ENCODE measurements around the gene TPTE2.
"Not testable (repeated sequence)": the region's sequence is repeated elsewhere in the genome, so short reads cannot be mapped to it uniquely, and the experiment has no call there.

The TPTE2 gene

DNA sequence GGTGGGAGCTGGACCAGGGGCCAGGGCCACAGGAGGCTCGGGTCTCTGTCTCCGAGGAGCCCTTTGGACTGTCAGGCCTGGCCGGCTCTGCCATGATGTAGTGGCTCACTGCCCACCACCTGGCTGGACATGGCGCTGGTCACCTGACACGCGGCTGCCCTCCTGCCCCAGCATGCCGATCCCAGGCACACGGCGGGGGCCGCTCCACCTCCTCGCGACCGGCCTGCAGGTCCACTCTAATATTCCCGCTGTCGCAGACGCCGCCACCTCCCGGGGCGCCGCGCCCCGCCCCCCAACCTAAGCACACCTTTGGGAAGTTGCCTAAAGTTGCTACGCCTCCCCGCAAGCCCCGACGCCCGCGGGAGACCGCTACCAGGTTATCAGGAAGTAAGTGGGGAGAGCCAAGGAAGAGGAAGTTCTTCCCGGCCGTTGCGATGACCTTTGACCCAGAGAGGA lies at the start of gene TPTE2:
Gene TPTE2, minus strand, starts transcription at position 406 of the 456 bp plus-strand sequence. CDS start 58,298 bp downstream, outside the sequence.
- DNase-seq (ENCODE audit: low read depth in 2 of 2), result not testable (repeated sequence)

DNA sequence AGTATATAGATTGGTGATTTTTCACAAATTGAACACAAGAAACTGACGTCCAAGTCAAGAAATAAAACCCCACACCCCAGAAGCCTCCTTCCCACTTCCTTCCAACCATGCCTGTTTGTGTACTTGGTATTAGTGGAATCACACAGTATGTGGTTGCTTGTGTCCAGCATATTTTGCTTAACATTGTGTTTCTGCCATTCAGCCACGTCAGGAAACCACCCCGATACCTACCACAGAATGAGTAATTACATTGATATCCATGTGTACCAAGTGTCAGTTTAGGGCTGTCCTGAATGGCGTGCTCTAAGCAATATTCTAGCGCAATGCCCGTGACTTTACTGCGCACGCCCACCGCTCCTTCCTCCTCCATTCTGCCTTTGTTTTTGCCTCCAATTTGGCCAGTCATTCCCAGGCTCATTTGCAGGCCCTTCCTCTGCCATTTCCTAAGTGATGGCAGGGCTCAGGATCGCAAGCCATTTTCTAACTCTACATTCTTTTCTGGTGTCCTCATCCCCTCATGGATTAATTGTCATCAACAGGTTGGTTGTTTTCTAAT lies 46.3 kb upstream of the TPTE2 start:
- no peak for DNase-seq (ENCODE audit: low read depth in 2 of 2)

DNA sequence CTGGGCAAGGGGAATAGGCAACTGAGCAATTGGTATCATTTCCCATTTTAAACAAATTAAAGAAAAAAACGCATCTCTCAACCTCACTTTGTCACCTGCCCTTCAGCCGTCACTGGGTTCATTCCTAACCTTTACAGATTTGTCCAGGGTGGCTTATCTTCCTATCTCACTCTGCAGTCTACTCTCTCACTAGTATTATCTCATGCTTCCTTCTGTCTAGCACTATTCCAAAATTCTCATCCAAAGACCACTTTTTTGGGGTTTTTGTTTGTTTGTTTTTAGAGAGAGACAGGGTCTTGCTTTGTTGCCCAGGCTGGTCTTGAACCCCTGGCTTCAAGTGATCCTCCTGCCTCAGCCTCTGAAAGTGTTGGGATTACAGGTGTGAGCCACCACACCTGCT lies 45.4 kb upstream of the TPTE2 start:
- DNase-seq (ENCODE audit: low read depth in 2 of 2), result no peak

DNA sequence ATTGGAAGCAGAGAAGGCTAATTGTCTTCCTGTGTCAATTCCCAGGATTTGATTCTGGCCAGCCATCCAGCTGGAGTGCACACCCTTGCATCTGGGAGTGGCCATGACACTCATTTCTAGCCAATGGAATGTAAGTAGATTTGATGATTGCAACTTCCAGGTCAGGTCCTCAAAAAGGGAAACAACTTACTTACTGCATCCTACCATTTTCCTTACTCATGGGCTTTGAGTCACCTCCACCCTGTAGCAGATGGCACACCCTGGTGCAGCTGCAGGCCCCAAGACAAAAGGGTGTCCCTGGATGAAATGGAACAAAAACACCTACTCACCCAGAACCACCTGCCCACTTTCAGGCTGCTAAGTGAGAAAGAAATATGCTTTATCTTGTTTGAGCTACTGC lies 44.8 kb upstream of the TPTE2 start:
- DNase-seq (ENCODE audit: low read depth in 2 of 2), result no peak

DNA sequence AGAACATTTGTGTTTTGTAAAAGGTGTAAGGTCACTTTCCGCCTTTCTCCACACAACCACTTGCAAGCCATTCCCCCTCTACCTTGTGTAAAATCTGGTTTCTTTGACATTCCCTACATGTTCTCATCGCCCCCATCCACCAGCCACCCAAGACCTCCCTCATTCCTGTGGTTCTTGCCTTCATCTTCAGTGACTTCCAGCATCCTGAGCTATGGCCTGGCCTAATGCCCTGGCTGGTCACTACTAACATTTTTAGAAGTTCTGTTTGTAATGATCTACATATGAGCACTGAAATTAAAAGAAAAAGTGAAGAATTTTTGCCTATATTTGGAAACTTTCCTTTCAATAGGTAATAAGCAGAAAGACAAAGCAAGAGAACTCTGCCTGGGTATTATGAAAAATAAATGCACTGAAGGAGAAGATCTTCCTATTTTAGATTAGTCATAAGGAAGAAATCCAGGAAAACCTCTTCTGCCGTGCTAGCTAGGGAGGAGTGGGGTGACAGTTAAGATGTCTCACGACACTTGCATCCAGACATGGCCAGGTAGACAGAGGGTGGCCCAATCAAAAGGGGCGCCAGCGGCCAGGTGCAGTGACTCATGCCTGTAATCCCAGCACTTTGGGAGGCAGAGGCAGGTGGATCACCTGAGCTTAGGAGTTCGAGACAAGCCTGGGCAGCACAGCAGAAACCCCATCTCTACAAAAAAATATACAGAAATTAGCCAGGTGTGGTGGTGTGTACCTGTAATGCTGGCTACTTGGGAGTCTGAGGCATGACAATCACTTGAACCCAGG lies 44.0 kb upstream of the TPTE2 start:
- DNase-seq (ENCODE audit: low read depth in 2 of 2), result no peak

DNA sequence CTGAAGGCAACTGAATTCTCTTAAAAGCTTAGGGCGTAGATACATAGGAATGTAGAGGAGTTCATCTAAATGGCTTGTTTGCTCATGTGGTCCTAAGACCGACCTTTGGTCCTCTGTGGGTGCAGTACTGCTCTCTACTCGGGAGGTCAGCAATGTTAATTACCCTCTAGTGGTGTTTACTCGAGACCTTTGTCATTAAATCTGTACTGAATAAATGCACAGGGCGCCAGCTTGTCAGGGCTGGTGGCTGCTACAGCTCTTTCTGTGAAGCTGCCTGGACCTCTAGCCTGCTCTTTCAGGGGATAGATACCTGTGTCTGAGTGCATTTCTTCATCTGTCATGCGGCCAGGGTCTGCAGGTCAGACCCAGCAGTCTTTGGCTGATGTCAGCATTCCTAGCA lies 43.0 kb upstream of the TPTE2 start:
- DNase-seq (ENCODE audit: low read depth in 2 of 2), result no peak

DNA sequence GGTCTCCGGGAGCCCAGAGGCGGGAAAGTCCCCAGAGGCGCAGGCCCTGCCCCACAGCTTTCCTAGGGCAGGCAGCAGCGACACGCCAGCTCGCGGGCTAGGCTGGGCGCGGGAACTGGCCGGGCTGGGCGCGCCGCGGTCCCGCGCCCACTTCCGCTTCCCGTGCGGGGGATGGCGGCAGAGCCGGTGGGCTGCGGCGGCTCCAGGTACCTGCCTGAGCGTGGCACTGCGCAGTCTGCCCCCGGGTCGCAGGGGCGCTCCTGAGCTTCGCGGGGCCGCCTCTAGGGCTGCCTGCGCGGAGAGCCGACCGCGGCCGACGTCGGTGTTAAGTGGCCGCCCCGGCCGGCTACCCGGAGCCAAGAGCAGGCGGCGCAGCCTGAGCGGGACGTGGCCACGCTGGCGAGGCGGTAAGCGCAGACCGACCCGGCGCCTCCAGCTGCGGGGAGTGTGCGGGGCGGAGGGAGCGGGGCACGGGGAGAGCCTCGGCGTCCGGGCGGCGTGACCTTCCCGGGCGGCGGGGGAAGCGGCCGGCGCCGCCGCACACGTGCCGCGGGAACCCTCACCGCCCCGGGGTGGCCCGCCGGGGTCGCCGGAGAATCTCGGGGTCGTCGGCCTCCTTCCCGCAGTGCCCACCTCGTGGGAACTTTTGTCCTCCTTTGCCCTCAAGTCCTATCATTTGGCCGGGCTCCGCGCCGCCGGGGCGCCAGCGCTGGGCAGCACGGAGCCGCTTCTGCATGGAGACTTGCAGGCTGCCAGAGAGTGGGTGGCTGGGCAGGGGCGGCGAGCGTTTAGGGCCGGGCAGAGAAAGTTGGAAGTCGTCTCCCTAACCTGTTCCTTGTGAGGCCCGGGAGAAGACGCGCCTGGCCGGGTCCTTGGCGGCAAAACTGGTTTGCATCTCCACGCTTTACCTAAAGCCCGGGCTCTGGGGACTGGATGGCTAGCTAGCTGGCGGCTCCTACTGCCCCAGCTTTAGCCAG lies 40.7 kb upstream of the TPTE2 start:
- no peak for DNase-seq (ENCODE audit: low read depth in 2 of 2)

DNA sequence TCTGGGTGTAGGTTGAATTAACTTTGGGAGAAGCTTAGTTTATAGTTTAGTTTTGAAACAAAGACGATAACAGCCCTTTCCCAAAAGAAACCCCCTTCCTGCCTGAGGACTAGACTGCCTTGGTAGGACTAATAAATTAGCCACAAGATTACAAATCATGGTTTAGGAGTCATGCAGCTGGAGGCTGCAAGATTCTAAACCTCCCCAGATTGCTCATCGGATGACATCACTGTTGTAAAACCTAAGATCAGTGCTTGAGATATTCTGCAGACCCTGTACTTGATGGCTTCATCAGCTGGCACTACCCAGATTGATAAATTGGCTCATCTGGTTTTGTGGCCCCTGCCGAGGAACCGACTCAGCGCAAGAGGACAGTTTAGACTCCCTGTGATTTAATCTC lies 36.2 kb upstream of the TPTE2 start:
- DNase-seq (ENCODE audit: low read depth in 2 of 2), result no peak

DNA sequence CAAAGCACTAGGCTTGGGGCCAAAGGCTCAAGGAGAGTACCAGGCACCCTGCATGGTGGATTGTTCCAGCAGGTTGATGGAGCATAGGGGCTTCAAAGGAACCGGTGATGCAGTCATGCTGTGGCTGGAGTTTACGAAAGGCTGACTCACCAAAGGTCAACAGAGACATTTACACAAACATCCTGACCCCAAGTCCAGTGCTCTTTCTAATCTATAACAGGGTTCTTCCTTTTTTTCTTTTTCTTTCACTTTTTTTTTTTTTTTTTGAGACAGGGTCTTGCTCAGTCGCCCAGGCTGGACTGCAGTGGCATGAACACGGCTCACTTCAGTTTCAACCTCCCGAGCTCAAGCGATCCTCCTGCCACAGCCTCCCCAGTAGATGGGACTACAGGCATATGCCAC lies 35.6 kb upstream of the TPTE2 start:
- DNase-seq (ENCODE audit: low read depth in 2 of 2), result no peak

DNA sequence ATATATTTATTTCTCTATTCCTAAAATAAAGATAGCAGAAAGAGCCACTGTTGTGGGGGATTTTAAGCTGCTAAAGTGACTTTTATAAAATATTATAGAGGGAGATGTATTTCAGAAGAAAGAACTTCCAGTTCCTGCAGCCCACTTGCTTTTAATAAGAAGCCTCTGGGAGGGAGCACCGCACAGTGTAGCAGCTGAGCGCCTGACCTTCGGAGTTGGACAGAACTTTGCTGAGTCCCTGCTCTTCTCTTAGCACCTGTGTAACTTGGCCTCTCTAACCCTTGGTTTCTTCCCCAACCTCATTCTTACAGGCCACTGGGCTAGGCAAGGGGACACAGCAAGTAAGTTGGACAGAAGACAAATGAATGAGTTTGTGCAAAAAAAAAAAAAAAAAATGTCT lies 34.8 kb upstream of the TPTE2 start:
- DNase-seq (ENCODE audit: low read depth in 2 of 2), result no peak

DNA sequence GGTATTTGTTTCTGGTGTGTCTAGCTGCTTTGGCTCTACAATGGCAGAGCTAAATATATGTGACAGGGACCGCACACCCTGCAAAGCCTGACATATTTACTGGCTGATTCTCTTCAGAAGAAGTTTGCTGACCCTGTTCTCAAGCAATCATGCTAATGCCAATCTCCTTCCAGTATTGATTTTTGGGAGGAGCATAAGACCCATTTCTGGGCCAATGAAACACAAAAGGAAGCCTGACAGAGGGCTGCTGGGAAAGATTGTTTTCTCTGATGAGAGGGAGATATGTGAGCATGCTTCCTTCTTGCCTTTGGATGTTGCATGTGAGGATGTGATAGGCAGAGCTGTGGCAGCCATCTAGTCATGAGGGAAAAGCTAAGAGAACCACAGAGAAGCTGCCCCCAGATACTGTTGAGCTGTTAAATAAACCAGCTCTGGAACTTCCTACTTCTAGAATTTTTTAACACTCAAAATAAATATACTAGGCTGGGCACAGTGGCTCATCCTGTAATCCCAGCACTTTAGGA lies 31.4 kb upstream of the TPTE2 start:
- no peak for DNase-seq (ENCODE audit: low read depth in 2 of 2)

DNA sequence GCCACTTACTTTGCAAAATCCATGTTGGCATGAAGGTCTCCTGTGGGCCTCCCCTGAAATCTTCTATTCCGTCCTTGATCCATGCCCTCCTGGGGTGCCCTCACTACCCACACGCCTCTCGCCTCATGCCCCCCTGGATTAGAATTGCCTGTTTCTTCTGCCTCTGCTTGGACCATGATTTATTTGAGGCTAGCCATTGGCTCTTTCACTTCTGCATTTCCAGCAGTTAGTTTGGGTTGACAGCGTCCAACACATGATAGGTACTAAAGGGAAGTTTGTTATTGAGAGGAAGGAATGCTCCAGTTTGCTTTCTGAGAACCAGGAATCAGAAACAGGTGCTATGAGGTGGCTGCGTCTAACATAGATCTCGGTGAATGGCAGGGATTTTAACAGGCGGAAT lies 30.5 kb upstream of the TPTE2 start:
- DNase-seq (ENCODE audit: low read depth in 2 of 2), result no peak

DNA sequence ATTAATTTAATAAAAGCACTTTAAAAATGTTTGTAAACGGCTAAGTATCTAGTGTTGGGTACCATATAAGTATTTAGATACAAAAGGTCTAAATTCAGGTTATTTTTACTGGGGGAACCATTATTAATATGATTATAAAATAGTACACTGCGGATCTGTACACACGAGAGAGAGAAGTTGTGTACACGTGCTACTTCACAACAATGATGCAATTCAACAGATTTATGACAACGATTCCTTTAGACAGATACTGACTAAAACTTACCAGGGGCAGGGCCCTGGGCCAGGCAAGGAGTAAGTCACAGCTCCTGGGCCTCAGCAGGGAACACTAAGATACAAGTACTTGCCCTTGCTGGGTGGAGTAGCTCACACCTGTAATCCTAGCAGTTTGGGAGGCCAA lies 29.1 kb upstream of the TPTE2 start:
- no peak for DNase-seq (ENCODE audit: low read depth in 2 of 2)

DNA sequence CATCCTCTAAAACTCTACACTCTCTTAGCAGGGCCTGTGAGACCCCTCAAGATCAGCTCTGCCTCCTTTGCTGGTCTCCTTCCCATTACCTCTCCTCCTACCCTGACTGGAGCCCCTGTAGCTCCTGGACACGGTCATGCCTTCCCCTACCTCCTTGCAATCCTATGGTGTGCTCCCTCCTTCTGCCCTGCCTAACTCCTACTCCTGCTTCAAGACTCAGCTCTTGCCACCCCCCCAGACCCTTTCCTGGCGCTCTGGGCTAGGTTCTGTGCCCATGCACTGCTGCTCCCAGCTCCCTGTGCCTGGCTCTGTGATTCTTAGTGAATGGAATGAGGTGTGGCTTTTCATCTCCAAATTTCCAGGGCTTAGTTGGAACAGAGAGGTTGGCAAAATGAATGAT lies 28.0 kb upstream of the TPTE2 start:
- no peak for DNase-seq (ENCODE audit: low read depth in 2 of 2)

DNA sequence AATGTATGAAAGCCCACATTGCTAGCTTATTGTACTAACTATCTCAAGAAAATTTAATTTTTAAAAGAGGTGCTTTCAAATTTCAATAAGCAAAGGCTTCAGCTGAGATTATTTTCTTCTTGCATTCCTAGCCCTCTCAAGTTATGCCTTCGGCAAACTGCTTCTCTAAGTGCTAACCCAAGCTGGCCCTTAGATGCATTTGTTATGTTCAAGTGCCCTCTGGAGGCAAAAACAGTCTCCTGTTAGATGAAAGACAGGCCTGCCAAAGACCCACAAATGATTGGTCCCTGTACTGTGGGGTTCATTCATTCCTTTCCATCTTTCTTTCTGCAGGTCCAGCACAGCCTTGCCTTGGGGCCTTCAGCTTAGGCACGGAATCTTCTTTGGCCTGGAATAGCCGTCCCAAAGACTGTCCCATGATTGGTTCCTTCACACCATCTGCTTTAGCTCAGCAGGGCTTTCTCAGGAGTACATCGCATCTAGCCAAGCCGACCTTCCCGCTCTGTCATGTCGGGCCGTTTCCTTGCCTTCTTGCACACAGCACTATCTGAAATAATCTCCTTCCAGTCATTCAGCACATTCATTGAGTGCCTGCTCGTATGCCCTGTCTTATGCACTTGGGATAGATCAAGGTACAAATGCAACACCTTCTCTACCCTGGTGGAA lies 26.4 kb upstream of the TPTE2 start:
- no peak for DNase-seq (ENCODE audit: low read depth in 2 of 2)

DNA sequence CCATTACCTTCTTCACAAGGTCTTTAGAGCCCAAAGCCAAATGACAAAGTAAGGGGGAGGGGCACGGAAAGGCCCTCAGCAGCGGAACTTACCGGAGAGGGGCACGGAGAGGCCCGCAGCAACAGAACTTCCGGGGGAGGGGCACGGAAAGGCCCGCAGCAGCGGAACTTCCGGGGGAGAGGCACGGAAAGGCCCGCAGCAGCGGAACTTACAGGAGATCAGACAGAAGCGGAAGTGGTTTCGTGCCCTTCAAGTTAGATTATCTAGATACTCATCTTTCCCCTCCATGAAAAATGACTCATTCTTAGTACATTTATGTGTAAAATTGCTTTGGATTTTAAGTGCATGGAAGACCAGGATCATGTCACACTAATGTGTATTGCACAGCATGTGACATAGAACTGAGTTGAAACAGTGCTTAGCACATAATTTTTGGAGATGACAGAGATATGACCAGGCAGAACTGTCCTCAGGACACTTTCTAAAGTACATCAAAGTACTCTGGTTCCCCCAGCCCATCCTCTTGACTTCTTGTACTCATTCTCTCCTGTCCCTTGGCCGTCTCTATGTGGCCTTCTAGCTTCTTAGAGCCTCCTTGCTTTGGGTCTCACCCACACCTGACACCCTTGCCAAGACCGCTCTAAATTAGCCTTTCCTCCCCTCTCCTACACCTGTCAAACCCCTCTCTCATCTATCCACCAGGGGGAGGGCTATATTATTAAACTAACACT lies 25.7 kb upstream of the TPTE2 start:
- DNase-seq (ENCODE audit: low read depth in 2 of 2), result peak; percentile 41 to 53

DNA sequence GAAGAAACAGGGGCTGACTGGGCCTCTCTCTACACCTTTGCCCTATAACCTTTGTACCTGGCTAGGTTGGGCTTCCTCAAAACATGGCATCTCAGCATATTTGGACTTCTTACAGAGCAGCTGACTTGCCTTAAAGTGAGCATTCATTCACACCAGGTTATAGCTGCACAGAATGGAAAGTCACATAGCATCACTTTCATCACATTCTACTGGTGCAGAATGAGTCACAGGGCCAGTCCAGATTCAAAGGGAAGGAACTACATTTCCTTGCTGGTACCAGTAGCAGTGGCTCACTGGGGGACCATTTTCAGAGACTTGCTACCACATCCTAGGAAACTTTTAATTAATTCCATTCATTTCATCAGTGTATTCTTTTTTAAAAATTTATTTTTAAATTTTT lies 20.3 kb upstream of the TPTE2 start:
- DNase-seq (ENCODE audit: low read depth in 2 of 2), result no peak

DNA sequence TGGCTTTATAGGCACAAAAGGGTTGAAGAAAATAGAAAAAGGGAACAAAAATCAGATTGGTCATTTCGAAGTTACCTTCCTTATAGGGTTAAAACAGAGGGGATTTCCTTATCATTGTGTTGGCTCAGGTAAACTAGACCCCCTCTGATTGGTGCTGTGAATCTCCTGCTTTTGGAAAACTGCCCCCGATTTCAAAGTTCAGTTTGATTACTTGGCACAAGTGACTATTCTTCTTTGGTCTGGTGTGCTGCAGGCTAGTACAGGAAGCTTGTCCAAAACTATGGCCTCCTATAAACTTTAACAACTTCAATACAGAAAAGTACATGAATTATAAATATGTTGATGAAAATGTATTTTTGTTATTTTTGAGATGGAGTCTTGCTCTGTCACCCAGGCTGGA lies 13.9 kb upstream of the TPTE2 start:
- DNase-seq (ENCODE audit: low read depth in 2 of 2), result no peak

DNA sequence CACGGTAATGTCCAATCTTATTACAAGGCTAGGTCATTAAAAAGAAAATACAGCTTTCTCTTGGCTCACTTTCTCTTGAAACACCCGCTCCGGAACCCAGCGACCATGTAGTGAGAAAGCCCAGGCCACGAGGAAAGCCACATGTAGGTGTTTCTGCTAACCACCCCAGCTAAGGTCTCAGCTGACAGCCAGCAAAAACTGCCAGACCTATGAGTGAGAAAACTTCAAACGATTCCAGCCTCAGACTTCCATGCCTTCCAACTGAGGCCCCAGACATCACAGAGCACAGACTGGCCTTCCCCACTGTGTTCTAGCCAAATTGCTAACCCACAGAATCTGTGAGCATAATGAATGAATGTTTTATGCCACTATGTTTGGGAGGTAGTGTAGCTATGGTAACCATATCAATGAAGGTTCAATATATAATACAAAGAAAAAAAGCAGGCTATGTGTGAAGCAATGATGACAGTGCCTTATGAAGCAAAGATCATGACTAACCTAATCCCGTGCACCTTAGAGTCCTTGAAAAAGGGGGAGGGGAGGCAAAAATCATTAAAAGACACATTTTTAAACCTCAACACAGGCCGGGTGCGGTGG lies 11.9 kb upstream of the TPTE2 start:
- DNase-seq (ENCODE audit: low read depth in 2 of 2), result no peak

DNA sequence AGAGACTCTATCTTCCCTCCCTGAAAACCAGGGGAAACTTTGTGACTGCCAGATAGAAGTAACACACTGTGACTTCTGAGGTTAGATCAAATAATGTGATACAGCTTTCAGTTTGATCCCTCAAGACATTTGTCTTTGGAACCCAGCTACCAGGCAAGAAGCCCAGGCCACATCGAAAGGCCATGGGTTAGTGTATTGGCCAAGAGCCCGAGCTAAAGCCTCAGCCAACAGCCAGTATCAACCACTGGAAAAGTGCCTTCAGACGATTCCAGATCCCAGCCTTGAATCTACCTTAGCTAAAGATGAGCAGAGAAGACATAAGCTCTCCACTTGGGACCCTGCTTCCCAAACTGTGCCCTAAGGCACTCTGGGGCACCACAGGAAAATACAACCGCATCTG lies 10.9 kb upstream of the TPTE2 start:
- no peak for DNase-seq (ENCODE audit: low read depth in 2 of 2)
